ENCODE data around the gene TINCR.

Gene TINCR

GRCh38 chr19:5522106-5522505 lies 45.6 kb downstream of the TINCR start:
- no peak overlapping the region for H3K4me3 ChIP-seq (replicated peaks in 1 of 2; ENCODE audit: low read depth in 2 of 2, low read length in 2 of 2)
- DNase-seq (ENCODE audit: low read depth in 2 of 2) = no peak
- TF ChIP-seq CTCF (IDR thresholded peaks at IDR 0.05; ENCODE audit: low read depth, low read length) = no peak

- no peak for DNase-seq (ENCODE audit: low read depth in 2 of 2)
- no peak for TF ChIP-seq CTCF (IDR thresholded peaks at IDR 0.05; ENCODE audit: low read depth, low read length)
- no peak overlapping the region for H3K4me3 ChIP-seq (replicated peaks in 1 of 2; ENCODE audit: low read depth in 2 of 2, low read length in 2 of 2)
These were observed 47.3 kb downstream of the TINCR start for GRCh38 chr19:5520501-5520900.

- no peak for TF ChIP-seq CTCF (IDR thresholded peaks at IDR 0.05; ENCODE audit: low read depth, low read length)
- no peak overlapping the region for H3K4me3 ChIP-seq (replicated peaks in 1 of 2; ENCODE audit: low read depth in 2 of 2, low read length in 2 of 2)
These were observed 48.7 kb downstream of the TINCR start for GRCh38 chr19:5519076-5519475.

GRCh38 chr19:5515737-5516136 lies 52.0 kb downstream of the TINCR start:
- no peak for DNase-seq (ENCODE audit: low read depth in 2 of 2)
- peak; percentile 15 for TF ChIP-seq CTCF (IDR thresholded peaks at IDR 0.05; ENCODE audit: low read depth, low read length)
- no peak overlapping the region for H3K4me3 ChIP-seq (replicated peaks in 1 of 2; ENCODE audit: low read depth in 2 of 2, low read length in 2 of 2)

More at GRCh38 chr19:5519076-5519475, 48.7 kb downstream of the TINCR start:
- no peak for DNase-seq (ENCODE audit: low read depth in 2 of 2)

GRCh38 chr19:5514001-5514400 lies 53.8 kb downstream of the TINCR start:
- TF ChIP-seq CTCF (IDR thresholded peaks at IDR 0.05; ENCODE audit: low read depth, low read length) = no peak
- H3K4me3 ChIP-seq (replicated peaks in 1 of 2; ENCODE audit: low read depth in 2 of 2, low read length in 2 of 2) = no peak overlapping the region
- no peak for DNase-seq (ENCODE audit: low read depth in 2 of 2)

GRCh38 chr19:5512715-5513114 lies 55.0 kb downstream of the TINCR start:
- no peak for DNase-seq (ENCODE audit: low read depth in 2 of 2)
- no peak overlapping the region for H3K4me3 ChIP-seq (replicated peaks in 1 of 2; ENCODE audit: low read depth in 2 of 2, low read length in 2 of 2)
- TF ChIP-seq CTCF (IDR thresholded peaks at IDR 0.05; ENCODE audit: low read depth, low read length) = no peak
